A204.1 (cell line): Measurements from ENCODE around the gene CNKSR1.

Source experiments
- FAIRE-seq: peaks from 2 replicates; lab custom pipeline; 2012; peaks lifted over from hg19 to GRCh38; lab: Jason Lieb, UNC

The CNKSR1 gene

DNA sequence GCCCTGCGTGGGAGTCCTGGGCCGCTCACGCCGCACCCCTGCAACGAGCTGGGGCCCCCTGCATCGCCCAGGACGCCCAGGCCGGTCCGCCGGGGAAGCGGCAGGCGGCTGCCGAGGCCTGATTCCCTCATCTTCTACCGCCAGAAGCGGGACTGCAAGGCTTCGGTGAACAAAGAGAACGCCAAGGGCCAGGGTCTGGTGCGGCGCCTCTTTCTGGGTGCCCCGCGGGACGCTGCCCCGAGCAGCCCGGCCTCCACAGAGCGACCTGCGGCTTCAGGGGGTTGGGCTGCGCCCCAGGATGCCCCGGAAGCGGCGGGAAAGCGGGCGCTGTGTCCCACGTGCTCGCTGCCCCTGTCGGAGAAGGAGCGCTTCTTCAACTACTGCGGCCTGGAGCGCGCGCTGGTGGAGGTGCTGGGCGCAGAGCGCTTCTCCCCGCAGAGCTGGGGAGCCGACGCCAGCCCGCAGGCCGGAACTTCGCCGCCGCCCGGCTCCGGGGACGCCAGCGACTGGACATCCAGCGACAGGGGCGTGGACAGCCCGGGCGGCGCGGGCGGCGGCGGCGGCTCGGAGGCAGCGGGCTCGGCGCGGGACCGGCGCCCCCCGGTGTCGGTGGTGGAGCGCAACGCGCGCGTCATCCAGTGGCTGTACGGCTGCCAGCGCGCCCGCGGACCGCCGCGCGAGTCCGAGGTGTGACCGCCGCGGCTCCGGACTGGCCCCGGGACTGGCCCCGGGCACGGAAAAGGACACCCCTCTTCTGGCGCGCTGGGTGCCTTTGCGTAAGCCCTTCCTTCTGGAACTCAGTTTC, 15.7 kb upstream of the CNKSR1 start:
- no peak for FAIRE-seq

DNA sequence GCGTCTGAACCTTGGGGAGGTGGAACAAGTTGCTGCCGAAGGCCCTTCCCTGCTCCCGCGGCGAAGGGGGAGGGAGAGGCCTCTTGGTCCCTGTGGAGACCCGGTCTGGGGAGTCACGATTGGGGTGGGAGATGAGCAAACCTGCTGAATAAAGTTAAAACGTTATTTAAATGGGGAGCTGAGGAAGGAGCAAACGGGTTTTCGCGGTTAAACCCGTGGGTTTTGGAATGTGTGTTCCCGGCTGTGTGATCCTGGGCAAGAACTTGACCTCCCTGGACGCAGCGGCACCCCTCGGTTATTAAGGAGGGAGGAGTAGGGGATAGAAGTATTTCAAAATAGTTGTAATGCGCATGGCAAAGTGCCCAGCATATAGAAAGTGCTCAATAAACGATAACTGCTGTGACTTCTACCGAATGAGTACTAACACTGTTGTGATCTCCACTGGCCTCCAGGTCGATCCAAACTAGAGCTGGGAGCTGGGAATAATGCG, 15.0 kb upstream of the CNKSR1 start:
- no peak for FAIRE-seq

DNA sequence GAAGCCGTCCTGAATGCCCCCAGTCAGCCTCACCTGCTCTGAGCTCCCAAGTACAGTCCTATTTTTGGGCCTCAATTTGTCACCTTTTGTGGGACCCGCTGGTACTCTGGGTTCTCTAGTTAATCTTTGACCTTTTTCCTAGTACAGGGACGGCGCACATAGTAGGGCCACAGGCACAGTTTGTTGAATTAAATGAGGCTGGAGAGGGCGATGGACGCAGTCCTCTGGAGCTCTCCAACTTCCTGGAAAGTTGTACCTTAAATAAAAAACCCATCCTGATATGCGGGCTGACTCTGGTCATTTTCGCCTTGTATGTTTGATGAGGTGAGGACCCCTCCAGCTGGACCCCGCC, 13.6 kb upstream of the CNKSR1 start:
- no peak for FAIRE-seq

DNA sequence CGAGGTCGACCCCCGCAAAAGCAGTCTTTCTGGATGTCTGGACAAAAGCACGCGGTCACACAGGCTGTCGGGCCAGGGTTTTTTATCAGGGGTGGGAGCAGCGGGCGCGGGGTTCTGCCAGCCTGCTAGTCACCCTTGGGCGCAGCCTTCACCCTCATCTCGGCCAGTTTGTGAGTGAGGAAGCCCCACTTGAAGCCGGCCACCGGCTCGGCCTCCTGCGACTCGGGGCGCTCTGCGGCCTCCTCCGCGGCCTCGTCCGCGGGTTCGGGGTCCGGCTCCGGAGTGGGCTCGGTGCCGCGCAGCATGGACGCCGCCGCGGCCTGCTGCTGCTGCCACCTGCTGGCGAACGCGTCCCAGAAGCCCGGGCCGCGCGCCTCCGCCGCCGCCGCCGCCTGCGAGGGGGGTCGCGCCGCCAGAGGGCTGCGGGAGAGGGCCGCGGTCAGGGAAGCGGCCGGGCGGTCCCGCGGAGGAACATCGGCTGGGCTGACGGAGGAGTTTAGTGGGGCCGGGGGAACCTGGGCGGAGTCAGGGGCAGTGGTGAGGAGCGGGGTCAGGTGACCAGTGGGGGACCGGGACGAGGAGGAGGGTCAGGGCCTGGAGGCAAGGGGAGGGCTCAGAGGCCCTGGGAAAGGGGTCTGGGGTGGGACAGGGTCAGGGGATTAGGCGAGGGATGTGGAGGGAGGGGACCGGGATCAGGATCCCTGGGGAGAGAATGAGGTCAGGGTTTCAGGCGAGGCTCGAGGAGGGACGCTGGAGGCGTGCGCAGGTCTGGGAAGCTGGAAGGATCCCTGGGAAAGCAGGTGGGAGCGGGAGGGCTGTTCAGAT, 13.0 kb upstream of the CNKSR1 start:
- no peak for FAIRE-seq

DNA sequence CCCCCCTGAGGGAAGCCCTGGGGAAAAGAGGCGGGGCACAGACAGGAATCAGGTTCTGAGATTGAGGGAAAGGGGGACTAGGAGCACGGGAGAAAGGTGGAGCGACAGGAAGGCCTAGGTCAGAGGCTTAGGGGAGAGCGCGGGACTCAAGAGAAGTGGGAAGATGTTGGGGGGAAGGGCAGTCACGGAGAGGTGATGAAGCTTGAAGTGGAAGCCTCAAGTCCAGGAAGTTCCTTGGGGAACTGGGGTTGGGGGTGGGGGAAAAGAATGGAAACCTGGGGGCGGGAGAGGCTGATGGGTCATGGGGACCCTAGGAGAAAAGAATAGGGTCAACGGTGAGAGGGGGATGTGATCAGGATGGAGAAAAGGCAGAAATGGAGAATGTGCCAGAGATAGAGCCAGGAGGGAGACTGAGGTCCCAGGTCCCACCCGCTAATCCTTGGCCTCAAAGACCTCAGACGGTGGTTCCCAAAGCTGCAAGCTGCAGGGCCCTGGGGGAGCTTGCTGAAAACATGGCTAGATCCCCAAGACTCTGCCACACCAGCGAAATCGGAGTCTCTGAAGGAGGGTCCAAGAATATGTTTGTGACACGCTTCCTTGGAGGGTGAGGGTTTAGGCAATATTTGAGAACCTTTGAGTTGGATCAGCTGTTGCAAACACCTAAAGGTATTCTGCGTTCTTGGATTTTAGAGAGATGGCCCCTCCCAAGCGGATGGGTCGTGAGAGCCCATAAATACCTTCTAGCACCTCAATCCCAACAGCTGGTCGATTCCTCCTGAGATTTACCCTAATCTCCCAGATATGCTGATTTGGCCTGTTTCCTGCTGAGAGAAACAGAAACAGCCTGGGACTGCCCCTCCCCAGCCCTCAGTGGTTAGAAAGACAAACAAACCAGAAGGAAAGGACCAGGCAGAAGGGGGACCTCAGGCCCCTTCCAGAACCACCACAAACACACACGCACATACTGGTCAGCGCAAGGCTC, 12.1 kb upstream of the CNKSR1 start:
- FAIRE-seq, result no peak

DNA sequence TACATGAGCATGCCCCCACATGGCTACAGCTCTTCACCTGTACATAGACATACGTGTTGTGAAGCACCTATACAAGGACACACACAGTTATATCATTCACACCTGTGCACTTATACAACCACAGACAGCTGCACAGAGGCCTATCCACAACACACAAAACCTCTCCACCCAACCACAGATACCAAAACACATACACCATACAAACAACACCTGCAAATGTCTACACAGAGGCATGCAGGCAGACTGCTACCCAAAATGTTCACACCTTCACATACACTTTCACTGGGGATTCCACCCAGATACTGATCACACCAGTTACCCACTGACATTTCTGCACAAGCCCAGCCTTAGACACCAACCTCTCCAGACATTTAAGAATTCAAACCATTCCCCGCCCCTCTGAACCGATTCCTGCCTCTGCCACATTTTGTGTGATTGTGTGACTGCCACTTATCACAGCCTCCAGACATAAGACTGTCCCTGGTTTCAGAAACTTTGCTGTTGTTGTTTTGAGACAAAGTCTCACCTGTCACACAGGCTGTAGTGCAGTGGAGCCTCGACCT, 10.5 kb upstream of the CNKSR1 start:
- FAIRE-seq, result no peak

DNA sequence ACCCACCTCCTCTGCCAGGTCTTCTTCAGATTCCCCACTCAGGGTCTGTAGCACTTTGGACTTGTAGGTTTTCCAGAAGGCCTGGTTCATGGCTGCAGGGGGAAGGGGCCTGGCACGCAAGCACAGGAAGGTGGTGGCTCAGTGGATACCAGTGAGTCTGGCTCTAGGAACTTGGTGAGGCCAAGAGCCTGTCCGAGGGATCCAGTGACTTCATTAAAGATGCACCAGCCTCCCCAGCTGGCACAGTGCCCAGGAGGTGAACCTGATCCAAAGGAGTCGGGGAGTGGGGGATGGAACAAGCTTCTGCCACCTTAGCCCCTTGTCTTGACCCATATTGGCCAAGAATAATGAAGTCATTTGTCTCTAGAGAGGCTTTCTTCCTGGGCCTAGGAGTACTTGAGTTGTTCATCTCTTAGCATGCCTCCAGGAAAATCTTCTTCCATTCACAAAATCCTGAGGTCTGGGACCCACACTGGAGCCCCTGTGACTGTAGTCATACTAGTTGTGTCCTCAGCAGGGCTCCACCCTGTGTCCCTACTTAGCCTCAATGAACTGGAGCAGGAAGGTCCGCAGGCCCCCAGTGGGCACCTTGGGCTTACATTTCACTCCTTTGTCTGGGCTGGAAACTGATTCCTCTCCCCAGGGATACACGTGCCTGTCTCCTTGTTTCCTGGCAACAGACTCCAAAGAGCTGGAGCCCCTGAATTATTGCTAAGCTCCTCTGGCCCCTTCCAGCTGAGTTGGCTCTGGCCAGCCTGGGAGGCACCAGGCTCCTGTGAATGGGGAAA, 8.7 kb upstream of the CNKSR1 start, which contains the start of gene C1orf232:
C1orf232 (minus strand) TSS at position 554 of the 788 bp plus-strand sequence; CDS start at position 90, 464 bp downstream.
- no peak for FAIRE-seq

DNA sequence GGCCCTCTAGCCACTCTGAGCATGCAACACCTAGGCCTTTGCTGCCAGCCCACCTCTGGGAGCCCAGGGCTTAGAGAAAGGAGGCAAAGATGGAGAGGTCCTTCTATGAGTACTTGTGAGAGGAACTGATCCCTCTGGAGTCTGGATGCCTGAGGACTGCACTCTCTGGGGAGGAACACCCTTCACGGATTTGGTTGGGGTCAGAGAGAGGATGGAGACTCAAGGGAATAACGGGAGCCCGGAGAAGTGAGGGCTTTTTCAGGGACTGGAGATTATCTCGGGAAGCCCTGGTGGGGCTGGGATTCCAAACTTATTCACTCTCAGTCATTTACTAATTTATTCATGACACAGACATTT, 8.1 kb upstream of the CNKSR1 start:
- FAIRE-seq, result no peak

DNA sequence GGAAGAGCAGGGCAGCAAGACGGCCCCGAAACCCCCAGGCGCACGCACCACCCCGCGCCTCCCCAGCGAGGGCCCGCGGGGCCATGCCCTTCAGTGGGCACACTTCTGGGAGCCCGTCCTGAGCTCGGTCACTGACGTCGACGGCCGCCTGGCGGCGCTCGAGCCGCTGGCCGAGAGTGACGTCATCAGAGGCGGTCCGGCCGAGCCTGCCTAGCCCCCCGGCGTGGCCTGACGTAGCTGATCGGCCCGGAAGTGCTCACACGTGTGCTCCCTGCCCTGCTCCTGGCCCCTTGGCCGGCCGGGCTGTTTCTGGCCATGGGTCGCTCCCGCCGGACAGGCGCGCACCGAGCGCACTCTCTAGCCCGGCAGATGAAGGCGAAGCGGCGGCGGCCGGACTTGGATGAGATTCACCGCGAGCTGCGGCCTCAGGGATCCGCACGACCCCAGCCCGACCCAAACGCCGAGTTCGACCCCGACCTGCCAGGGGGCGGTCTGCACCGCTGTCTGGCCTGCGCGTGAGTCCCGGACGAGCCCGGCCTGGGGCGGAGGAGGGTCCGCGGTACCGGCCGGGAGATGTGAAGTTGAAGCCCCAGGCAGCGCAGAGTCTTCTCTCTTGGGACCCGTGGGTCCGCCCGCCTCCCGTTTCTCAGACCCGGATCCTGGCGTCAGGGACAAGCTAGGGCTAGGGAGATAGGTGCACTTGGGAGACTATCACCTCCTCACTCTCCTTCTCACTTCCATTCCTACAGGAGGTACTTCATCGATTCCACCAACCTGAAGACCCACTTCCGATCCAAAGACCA, 7.4 kb upstream of the CNKSR1 start, which contains the start of gene ZNF593:
ZNF593 (plus strand) TSS at position 240 of the 803 bp plus-strand sequence; CDS start at position 316, 76 bp downstream.
- no peak for FAIRE-seq

DNA sequence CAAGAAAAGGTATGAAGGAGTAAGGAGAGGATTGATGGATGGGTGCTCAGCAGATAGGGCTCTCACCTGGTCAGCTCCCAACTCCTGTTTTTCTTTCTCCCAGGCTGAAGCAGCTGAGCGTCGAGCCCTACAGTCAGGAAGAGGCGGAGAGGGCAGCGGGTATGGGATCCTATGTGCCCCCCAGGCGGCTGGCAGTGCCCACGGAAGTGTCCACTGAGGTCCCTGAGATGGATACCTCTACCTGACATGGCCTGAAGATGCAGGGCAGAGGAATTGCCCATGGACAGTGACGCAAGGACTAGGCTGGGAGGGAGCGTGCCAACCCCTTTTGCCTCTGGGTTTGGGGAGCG, 6.8 kb upstream of the CNKSR1 start:
- no peak for FAIRE-seq

DNA sequence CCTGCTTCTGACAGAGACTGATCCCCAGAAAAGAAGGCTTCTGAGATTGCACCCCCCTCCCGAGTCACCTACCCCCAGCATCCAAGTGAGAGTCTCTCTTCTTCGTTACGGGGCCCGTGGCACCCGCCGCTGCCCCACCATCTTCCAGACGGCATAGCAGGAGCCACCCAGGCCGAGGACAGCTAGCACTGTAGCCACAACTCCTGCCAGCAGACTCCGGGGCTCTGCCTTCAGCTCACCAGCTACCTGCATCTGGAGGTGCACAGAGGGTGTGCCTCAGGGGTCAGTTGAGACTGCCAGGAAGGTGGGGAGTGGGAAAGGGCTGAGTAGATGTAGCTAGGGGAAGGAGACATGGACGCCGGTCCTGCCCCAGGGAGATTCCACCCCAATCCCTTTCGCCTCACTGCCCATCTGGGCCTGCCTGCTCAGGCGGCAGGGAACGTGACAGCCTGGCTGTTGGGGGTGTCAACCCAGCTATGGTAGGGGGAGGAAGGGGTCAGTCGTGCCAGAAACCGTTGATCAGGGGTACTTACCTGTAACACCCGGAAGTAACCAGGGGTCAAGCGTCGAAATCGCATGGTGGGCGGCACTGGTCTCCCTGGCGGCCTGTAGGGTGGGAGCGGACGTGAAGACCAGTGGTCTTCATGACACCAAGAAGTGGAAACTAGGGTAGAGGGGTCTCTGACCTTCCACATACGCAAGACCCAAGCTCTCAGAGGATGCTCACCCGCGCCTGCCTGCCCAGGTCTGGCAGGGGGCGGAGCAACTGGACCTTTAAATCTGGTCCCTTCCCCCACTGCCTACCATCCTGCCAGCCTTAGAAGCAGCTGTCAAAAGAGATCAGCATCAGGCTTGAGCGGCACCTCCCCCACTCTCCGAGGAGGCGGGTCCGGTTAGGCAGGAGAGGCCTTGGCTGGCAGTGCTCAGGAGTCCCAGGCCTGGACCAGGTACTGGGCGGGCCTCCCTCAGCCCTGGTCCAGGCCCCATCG, 5.9 kb upstream of the CNKSR1 start, which contains the start of gene ZNF593OS:
ZNF593OS (minus strand) TSS at position 749 of the 989 bp plus-strand sequence; CDS start at position 578, 171 bp downstream.
- no peak for FAIRE-seq

DNA sequence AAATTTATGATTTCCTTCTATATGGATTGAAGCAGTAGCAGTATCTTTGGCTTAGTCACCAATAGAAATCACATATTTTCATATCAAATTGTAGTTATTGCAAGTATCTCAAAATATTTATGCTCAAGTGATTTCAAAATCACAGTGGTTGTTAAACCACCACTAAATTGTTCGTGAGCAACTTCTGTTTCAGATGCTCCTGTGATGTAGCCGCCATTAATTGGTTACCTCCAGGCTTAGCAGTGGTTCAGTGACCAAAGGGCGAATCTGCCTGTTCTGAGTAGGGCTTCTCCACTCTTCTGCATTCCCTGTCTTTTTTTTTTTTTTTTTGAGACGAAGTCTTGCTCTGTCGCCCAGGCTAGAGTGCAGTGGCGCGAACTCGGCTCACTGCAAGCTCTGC, 1.9 kb upstream of the CNKSR1 start:
- FAIRE-seq, result no peak

DNA sequence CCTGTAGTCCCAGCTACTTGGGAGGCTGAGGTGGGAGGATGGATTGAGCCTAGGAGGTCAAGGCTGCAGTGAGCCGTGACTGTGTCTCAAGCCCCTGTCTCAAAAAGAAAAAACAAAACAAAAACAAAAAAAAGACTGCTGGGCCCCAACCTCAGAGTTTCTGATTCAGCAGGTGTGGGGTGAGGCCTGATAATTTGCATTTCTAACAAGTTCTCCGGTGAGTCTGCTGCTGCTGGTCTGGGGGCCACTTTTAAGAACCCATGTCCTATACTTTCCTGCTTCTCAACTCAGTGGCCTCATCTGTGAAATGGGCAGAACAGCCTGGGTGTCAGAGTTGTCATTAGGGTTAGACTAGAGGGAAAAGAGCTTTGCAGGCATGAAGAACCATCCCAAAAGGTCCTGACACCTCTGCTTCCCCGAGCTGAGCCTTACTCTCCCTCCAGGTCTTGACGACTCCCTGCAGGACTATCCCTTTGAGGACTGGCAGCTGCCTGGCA, 2.8 kb downstream of the CNKSR1 start:
- no peak for FAIRE-seq

DNA sequence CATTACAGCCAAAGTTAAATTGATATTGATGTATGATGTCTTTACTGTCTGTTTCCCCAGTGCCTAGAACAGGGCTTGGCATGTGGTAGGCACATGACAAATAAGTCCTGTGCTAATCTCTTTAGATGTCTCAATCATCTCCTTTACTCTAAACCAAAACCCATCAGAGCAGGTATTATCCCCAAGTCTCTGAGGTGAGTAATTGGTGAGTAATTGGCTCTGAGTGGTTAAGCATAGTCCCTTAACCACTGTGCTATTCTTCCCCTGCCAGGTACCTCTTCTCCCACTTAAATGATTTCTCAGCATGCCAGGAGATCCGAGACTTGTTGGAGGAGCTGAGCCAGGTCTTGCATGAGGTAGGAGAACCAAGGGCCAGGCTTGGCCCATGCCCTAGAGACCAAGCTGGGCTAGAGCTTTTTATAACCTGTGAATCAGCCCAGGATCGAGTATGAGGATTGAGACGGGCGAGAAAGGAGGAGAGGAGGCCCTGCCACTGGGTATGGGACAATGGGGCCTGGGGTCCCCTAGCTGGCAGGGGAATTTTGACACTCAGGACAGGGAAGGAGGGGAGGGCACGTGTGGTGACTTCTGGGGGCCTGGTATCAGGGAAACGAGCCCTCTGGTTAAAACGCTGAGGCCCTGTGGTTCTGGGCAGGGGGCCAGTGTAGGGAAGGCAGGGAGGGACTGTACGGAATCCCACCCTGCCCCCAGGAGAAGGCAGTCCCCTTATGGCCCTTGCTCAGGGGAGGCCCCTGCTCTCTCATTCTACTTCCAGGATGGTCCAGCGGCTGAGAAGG, 4.5 kb downstream of the CNKSR1 start:
- FAIRE-seq, result no peak

DNA sequence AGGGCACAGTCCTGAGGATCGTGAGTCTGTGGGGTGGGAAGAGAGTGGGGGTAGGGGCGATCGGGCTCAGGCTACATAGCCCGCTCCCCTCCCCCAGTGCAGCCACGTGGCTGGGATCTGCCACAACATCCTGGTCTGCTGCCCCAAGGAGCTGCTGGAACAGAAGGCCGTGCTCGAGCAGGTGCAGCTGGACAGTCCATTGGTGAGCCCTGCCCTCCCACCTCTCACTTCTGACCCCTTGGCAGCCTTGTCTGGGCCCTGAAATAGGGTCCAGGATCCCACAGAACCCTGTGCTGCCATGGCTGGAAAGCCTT, 5.0 kb downstream of the CNKSR1 start:
- FAIRE-seq, result no peak

DNA sequence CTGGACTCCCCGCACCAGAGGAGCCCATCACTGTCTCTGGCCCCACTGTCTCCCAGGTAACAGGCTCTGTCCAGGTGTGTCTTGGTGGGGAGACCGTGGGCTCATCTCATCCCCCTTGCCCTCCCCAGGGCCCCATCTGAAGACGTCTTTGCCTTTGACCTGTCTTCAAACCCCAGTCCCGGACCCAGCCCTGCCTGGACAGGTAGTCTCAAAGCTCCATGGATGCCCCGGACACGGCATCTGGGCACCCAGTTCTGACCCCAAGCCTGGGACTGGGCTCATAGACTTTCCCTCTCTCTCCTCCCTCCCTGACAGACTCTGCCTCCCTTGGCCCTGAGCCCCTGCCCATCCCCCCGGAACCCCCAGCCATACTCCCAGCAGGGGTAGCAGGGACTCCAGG, 6.8 kb downstream of the CNKSR1 start:
- FAIRE-seq, result no peak

DNA sequence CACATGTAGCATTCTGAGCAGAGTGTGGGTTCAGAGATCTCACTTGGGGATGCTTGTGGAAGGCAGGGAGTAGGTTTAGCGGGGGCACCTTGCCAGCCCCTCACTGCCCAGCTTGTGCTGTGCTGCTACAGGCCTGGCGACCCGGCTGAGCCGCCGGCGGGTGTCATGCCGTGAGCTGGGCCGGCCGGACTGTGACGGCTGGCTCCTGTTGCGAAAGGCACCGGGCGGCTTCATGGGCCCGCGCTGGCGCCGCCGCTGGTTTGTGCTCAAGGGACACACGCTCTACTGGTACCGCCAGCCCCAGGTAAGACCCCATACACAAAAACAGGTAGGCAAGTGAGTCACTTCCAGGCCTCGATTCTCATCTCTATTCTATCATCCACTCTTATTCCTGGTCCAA, 7.6 kb downstream of the CNKSR1 start:
- FAIRE-seq, result no peak

DNA sequence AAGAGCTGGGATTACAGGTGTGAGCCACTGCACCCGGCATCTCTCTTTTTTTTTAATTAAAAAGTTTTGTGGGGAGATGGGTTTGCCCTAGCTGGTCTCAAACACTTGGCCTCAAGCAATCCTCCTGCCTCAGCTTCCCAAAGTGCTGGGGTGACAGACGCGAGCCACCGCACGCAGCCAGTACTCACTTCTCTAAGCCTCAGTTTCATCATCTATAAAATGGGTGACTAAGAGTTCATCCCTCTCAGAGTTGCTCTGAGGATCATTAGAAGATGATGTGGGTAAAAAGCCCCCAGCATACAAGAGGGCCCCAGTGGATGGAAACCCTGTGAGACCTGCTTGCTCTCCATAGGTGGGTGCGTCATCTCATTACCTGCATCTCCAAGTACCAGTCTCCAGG, 10.6 kb downstream of the CNKSR1 start:
- FAIRE-seq, result no peak
